ENCODE data around the gene GNB1L.

GNB1L gene

DNA sequence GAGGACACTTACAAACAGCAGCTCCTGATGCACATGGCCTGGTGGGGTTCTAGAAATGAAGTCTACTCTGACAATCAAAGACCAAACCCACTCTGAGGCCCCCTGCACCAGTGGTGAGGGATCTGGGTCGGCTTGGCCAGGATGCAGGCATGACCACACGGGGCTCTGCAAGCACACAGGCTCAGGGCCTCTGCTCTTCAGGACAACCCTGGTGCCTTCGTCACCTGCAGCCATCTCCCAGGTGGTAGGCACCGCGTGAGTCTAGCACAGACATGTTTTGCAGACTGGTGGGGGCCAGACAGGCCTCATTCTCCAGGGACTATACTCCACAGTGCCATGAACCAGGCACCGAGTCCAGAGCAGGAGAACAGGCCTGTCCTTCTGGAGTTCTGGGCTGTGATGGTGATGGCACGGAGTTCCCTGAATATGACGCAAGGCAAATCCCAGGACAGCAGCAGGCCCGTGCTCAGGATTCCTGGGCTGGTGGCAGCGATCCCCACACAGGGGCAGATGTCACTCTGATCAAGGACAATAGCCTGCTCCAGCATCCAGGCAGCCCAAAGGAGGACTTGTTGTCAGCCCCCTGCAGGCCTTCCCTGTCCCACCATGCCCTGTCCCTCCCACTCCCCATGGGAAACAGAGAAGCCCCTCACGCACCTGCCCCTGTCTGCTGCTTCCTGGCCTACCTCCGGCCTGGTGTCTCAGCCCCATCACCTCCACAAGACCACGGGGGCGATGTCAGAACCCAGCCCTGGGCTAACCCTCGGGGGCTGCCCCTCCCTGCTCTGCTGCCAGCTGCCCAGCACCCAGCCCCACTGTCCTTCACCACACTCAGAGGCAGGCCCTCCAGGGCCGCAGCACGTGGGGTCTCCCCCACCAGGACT lies 36.1 kb downstream of the GNB1L start:
- no peaks in the 10 kb centered on the region for H3K27me3 ChIP-seq (ENCODE audit: insufficient read depth, poor library complexity, severe bottlenecking)
- H3K4me3 ChIP-seq (replicated peaks; ENCODE audit: insufficient read depth, low read length) = no peak overlapping the region
- no peak overlapping the region for H3K27ac ChIP-seq (replicated peaks)
- TF ChIP-seq SPI1 (IDR thresholded peaks at IDR 0.05; ENCODE audit: borderline replicate concordance, low read depth) (no peak), POLR2AphosphoS5 (IDR thresholded peaks at IDR 0.05; ENCODE audit: low read depth) (no peak), GABPA (IDR thresholded peaks at IDR 0.05; ENCODE audit: low read depth) (no peak)
- TF ChIP-seq, protein P1, sequence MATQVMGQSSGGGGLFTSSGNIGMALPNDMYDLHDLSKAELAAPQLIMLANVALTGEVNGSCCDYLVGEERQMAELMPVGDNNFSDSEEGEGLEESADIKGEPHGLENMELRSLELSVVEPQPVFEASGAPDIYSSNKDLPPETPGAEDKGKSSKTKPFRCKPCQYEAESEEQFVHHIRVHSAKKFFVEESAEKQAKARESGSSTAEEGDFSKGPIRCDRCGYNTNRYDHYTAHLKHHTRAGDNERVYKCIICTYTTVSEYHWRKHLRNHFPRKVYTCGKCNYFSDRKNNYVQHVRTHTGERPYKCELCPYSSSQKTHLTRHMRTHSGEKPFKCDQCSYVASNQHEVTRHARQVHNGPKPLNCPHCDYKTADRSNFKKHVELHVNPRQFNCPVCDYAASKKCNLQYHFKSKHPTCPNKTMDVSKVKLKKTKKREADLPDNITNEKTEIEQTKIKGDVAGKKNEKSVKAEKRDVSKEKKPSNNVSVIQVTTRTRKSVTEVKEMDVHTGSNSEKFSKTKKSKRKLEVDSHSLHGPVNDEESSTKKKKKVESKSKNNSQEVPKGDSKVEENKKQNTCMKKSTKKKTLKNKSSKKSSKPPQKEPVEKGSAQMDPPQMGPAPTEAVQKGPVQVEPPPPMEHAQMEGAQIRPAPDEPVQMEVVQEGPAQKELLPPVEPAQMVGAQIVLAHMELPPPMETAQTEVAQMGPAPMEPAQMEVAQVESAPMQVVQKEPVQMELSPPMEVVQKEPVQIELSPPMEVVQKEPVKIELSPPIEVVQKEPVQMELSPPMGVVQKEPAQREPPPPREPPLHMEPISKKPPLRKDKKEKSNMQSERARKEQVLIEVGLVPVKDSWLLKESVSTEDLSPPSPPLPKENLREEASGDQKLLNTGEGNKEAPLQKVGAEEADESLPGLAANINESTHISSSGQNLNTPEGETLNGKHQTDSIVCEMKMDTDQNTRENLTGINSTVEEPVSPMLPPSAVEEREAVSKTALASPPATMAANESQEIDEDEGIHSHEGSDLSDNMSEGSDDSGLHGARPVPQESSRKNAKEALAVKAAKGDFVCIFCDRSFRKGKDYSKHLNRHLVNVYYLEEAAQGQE (IDR thresholded peaks at IDR 0.05; ENCODE audit: insufficient replicate concordance, low read depth) = no peak
- TF ChIP-seq, protein P2, sequence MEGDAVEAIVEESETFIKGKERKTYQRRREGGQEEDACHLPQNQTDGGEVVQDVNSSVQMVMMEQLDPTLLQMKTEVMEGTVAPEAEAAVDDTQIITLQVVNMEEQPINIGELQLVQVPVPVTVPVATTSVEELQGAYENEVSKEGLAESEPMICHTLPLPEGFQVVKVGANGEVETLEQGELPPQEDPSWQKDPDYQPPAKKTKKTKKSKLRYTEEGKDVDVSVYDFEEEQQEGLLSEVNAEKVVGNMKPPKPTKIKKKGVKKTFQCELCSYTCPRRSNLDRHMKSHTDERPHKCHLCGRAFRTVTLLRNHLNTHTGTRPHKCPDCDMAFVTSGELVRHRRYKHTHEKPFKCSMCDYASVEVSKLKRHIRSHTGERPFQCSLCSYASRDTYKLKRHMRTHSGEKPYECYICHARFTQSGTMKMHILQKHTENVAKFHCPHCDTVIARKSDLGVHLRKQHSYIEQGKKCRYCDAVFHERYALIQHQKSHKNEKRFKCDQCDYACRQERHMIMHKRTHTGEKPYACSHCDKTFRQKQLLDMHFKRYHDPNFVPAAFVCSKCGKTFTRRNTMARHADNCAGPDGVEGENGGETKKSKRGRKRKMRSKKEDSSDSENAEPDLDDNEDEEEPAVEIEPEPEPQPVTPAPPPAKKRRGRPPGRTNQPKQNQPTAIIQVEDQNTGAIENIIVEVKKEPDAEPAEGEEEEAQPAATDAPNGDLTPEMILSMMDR (IDR thresholded peaks at IDR 0.05; ENCODE audit: insufficient read depth, low read length) = no peak
- no peak for DNase-seq (ENCODE audit: low read depth in 1 of 2, low spot score in 1 of 2)

DNA sequence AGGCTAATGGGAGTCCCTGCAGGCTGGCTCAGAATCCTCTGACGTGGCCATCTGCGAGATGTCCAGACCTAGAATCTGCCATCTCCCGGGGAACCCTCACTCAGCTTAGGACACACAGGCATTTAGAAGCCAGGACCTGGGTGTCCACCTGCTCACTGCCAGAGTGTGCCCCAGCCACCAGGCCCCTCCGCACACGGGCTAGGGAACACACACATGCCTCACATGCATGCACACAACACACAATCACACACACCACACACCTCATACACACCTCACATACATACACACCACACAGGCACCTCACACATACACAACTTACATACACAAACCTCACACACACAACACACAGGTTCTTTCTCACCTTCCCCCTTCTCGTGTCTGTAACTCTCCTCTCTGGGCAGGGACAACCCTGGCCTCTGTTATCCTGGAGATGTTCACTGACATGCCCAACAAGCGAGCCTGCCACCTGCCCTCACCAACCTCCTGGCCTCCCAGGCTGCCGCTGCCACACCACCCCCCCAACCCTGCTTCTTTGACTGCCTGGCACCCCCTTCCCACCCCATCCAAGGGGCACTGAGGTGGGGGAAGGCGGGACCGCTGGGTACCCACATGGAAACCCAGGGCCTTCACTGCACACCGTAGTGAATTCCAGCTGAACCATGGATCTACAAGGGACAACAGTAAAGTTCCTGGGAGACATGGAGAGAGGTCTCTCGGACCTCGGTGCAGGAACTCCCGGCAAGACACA lies 38.1 kb downstream of the GNB1L start:
- Histone ChIP-seq H3K27me3 (ENCODE audit: insufficient read depth, poor library complexity, severe bottlenecking) (no peaks in the 10 kb centered on the region), H3K4me3 (replicated peaks; ENCODE audit: insufficient read depth, low read length) (no peak overlapping the region), H3K27ac (replicated peaks) (no peak overlapping the region)
- DNase-seq (ENCODE audit: low read depth in 1 of 2, low spot score in 1 of 2) = no peak
- no peak for TF ChIP-seq SPI1 (IDR thresholded peaks at IDR 0.05; ENCODE audit: borderline replicate concordance, low read depth)
- TF ChIP-seq, protein P1 (IDR thresholded peaks at IDR 0.05; ENCODE audit: insufficient replicate concordance, low read depth) = no peak

DNA sequence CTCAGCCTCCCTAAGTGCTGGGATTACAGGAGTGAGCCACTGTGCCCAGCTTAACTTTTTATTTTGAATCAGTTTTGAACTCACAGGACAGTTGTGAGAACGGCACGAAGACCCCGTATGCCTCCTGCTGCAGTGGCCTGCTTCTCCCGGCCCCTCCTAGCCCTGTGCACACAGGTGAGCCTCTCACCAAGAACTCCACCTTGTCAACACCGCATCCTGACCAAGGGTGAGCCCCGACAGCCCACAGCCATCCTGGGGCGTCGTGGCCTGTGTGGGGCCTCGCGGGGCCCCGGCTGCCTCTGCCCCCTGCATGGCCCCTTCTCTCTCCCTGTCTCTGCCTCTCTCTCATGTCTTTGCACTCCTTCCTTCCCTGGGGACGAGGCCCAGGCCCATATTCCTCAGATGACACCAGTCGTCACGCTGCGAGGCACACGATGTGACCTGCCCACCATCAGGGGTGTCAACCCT lies 38.8 kb downstream of the GNB1L start:
- TF ChIP-seq, protein P1 (IDR thresholded peaks at IDR 0.05; ENCODE audit: insufficient replicate concordance, low read depth) = no peak
- TF ChIP-seq, protein P2 (IDR thresholded peaks at IDR 0.05; ENCODE audit: insufficient read depth, low read length) = no peak
- TF ChIP-seq POLR2AphosphoS5 (IDR thresholded peaks at IDR 0.05; ENCODE audit: low read depth) (no peak), GABPA (IDR thresholded peaks at IDR 0.05; ENCODE audit: low read depth) (no peak), SPI1 (IDR thresholded peaks at IDR 0.05; ENCODE audit: borderline replicate concordance, low read depth) (no peak)
- H3K27me3 ChIP-seq (ENCODE audit: insufficient read depth, poor library complexity, severe bottlenecking) = no peaks in the 10 kb centered on the region
- no peak overlapping the region for H3K27ac ChIP-seq (replicated peaks)
- DNase-seq (ENCODE audit: low read depth in 1 of 2, low spot score in 1 of 2) = no peak
- H3K4me3 ChIP-seq (replicated peaks; ENCODE audit: insufficient read depth, low read length) = no peak overlapping the region
